Measurements from ENCODE around the gene HIP1.

DNA sequence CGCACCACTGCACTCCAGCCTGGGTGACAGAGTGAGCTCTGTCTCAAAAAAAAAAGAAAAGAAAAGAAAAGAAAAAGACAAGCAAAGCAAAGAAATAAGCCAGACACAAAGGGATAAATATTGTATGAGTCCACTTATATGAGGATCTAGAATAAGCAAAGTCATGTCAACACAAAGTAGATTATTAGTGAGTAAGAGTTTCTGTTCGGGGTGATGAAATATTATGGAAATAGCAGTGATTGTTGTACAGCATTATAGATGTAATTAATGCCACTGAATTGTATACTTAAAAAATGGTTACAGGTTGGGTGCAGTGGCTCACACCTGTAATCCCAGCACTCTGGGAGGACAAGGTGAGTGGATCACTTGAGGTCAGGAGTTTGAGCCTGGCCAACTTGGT, 83.2 kb downstream of the HIP1 start:
- no peak for TF ChIP-seq CTCF (IDR thresholded peaks at IDR 0.05)
- TF ChIP-seq POLR2AphosphoS5 (IDR thresholded peaks at IDR 0.05; ENCODE audit: insufficient read depth in 1 of 2, low read depth in 1 of 2), result no peak
- TF ChIP-seq POLR2A (IDR thresholded peaks at IDR 0.05), result no peak
